Tibial nerve (tissue), 4 donors: ENCODE measurements around the gene OR5B2.

Experiments used
- CTCF ChIP-seq, 5 experiments: fragments of 200-600 bp in 3 of 5; fragments of 450-650 bp in 2 of 5; sonication (generic) in 3 of 5; IDR thresholded peaks; one replicate each; pipeline ENCODE4 v1.5.1; 2016 to 2019; ENCODE audit warnings: antibody characterized with exemption in 5 of 5, mild to moderate bottlenecking in 3 of 5, moderate library complexity in 2 of 5
- EP300 ChIP-seq, 2 donors: sonication (generic); formaldehyde crosslinking; IDR thresholded peaks; one replicate each; pipeline ENCODE4 v1.6.1; 2017; ENCODE audit warnings: antibody characterized with exemption in 2 of 2, mild to moderate bottlenecking in 1 of 2
- POLR2A ChIP-seq, 2 donors: fragments of 450-650 bp; IDR thresholded peaks; one replicate each; pipeline ENCODE4 v1.6.1; 2017; ENCODE audit warnings: antibody characterized with exemption in 2 of 2, mild to moderate bottlenecking in 2 of 2, moderate library complexity in 2 of 2

DNA sequence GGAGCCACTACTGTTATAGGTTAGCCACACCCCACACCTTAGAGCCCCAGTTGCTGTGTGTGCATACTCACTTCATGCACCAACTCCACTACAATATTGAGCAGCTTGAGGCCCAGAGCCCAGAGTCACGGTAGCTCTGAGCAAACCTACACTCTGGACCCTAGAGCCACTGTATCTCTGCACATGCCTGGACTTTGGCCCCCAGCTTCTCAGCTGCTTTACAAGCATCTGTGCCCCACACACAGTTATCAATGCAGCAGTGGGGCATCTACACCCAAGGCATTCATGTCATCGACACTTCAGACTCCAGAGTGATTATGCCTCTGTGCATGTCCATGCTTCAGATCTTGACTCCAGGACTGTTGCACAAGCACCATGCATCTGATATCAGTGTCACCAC is 16.4 kb upstream of the OR5B2 start:
- TF ChIP-seq CTCF (IDR thresholded peaks at IDR 0.05), result no peak
- TF ChIP-seq EP300 (IDR thresholded peaks at IDR 0.05), result no peak
- TF ChIP-seq POLR2A (IDR thresholded peaks at IDR 0.05), result no peak
